GM21360 (cell line): ENCODE measurements around the gene LIPJ.

Experiments
- ATAC-seq: cut with Tn5 transposase; IDR thresholded peaks from one replicate; pipeline ENCODE4 v1.9.1; 2021; ENCODE audit warnings: mild to moderate bottlenecking, moderate library complexity; ENCODE audit not compliant: unreplicated experiment

The LIPJ gene, protein sequence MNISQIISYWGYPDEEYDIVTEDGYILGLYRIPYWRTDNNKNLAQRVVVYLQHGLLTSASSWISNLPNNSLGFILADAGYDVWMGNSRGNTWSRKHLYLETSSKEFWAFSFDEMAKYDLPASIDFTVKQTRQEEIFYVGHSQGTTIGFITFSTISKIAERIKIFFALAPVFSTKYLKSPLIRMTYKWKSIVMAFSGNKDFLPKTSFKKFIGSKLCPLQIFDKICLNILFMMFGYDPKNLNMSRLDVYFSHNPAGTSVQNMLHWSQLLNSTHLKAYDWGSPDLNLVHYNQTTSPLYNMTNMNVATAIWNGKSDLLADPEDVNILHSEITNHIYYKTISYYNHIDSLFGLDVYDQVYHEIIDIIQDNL

GRCh38 chr10:88586462-88586861, at the start of gene LIPJ:
LIPJ (plus strand) TSS chr10:88586762; CDS start chr10:88590688, 3,926 bp downstream.
- no peak for ATAC-seq

DNA sequence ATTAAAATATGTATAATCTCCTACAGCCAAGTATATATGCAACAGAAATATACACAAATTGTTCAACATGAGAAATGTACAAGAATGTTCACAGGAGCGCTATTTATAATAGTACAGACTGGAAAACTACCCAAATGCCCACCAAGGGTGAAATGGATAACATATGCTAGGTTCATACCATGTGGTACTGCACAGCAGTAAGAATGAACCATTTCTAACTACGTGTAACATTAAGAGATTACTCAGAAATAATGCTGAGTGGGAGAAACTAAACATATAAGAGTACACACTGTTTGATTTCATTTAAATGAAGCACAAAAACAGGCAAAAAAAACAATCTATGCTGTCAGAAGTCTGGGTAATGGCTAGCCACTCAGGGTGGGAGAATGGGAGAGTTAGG, 49.2 kb upstream of the LIPJ start:
- no peak for ATAC-seq

DNA sequence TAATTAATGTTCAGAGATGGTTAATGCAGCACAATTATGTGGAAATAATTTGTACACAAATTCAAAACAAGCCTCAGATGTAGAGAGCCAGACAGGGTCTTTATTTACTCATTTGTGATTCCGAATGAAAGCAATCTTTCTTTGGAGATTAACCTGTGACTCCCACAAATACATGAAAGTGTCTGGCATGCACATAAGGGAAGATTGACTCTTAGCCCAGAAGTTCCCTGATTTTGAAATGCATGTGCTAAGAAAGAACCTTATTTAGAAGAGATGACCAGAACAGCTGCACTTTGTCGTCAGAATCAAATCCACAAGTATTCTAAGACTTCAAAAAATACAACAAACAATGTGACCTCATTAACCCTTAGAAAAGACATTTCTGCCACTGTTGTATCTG, 48.5 kb upstream of the LIPJ start:
- no peak for ATAC-seq

GRCh38 chr10:88540351-88540750, 46.2 kb upstream of the LIPJ start:
- no peak for ATAC-seq

- no peak for ATAC-seq
These were observed 45.4 kb upstream of the LIPJ start for GRCh38 chr10:88541116-88541626.

- ATAC-seq, result no peak
These were observed 44.0 kb upstream of the LIPJ start for GRCh38 chr10:88542522-88542921.

DNA sequence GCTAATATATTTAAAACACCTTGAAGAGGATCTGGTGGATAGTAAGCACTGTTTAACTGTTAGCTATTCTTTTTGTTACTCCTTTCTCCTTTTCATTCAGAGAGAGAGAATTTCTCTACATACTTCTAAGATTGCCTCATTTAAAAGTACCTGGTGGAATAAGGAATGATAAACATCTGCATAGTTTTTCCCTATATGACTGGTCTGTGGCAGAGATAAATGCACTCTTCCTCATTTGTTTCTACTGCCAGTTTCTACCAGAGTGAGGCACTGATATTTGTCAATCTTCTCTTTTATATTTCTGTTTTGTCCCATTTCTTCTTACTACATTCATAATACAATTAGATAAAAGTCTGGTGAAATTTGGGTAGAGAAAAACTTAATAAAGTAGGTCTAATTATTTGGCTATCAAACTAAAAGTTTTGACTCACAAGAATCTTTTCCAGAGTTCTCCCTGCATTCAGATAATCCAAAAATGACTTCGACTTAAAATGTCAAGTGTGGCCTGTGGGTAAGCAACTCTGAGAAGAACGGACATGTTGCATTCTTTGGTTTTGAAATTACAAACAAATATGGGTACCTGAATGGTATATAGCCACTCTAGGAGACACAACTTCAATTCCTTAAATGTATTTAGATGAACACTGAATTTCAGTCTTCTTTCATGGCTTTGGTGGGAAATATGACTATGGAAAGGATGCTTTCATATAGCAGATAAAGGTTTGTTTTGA, 42.3 kb upstream of the LIPJ start:
- ATAC-seq, result no peak

- no peak for ATAC-seq
These were observed 41.2 kb upstream of the LIPJ start for GRCh38 chr10:88545359-88545758.

DNA sequence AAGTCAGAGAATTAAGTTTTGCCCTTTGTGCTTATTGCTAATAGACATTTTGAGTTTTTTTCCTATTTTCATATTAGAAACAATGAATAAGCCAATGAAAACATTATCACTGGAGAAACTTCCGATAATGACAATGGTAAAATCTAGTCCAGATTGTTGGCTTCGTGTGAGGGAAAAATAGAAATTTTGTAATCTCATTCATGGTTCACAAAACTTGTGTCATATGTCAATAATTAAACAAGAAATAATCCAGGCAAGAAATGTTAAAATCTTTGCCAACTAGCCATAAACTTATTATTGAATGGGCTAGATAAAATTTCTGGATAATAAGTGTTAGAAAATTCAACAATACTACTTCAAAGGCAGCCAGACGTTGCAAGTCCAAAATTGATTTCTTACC, 40.1 kb upstream of the LIPJ start:
- ATAC-seq, result no peak

- no peak for ATAC-seq
These were observed 35.3 kb upstream of the LIPJ start for GRCh38 chr10:88551246-88551645.

- peak; percentile 83 for ATAC-seq
These were observed 33.3 kb upstream of the LIPJ start for GRCh38 chr10:88553116-88553752.

- no peak for ATAC-seq
These were observed 31.2 kb upstream of the LIPJ start for GRCh38 chr10:88555190-88555908.

GRCh38 chr10:88557256-88557655, 29.3 kb upstream of the LIPJ start:
- ATAC-seq, result no peak

- no peak for ATAC-seq
These were observed 28.9 kb upstream of the LIPJ start for GRCh38 chr10:88557658-88558057.

DNA sequence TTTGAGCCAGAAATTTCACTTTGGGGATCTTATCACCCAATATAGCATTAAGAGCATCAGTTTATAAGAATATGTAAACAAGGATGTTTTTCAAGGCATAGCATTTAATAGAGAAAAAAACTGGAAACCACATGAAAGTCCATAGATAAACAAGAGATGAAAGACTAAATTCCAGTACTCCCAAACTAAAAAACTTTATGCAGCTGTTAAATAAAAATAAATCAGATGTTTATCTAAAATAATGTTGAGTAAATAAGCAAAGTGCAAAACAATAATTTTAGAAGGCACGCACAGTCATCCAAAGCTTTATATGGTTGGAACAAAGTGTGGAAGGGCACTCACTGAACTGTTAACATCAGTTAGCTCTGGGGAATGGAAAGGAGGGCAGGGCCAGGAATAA, 24.4 kb upstream of the LIPJ start:
- no peak for ATAC-seq

DNA sequence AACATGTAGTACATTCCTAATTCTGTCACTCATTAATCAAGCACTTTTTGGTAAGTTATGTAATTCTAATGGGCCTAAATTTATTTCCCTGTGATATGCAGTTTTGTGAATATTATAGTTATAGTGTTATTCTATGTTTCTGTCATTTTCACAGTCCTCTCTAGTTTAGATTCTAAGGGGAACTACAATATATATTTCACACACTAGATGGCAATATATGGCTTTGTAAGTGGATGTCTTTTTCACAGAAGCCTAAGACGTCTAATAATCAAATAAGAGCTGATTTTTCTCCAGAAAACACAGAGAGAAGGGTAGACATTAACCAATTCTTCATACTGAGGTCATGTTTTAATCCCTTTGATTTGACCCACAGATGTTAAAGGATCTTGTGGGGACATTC, 21.5 kb upstream of the LIPJ start:
- ATAC-seq, result no peak

GRCh38 chr10:88582411-88582805, 4.2 kb upstream of the LIPJ start:
- no peak for ATAC-seq

GRCh38 chr10:88582806-88583583, 3.6 kb upstream of the LIPJ start, which contains the start of gene RNLS:
RNLS (minus strand) TSS chr10:88583318.
- peak; percentile 68 for ATAC-seq

DNA sequence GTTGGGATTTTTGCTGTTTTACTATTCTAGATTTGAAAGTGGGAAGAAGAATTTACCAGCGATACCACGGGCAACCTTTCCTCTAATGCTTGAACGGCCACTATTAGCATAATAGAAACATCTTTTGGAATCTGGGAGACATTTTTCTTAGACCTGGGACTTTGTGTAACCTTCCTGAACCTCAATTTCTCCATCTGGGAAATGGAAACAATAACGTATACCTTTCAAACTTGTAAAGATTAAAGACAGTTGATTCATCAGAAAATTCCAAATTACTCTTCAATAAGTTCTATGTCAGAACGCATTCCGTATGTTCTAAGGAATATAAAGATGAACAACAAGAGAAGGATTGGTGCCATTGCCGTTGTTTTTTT, 3.0 kb upstream of the LIPJ start:
- ATAC-seq, result no peak

DNA sequence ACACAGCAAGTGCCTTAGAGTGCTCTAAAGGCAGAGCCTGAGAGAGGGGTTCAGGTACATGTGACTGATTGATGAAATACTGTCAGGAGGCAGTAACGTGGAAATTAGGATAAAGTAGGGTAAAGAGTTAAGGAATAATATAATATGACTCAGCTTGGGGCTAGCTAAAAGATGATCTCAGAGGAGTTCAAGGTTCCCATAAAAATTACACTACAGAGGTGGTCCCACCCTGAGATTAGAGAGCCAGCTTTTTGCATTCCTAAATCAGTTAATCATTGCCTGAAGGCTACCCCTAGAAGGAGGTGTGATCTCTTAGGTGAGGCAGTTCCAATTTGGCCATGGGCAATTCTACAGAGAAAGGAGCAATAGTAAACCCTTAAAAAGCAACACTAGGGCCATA, 5.8 kb downstream of the LIPJ start:
- ATAC-seq, result no peak
